ENCODE results near the gene DHX34.

The DHX34 gene

DNA sequence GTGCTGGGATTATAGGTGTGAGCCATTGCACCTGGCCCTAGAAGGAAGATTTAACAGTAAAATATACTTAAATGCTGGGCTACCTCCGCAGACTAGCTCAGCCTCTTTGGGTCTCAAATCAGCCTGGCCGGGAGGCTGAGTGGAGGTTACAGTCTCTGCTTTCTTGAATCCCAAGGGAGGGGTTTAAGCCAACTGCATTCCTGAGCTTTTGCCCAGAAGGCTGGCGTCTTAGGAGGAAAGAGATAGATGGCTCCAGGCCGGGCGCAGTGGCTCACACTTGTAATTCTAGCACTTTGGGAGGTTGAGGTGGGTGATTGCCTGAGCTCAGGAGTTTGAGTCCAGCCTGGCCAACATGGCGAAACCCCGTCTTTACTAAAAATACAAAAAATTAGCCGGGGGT lies 40.1 kb upstream of the DHX34 start:
- POLR2A ChIA-PET = interaction anchor here (0.7 kb wide), 1 partner anchor 83 kb away, joined by 4 read pairs; no protein-coding TSS in a partner anchor
- CTCF ChIA-PET = interaction anchor here (1.2 to 9.8 kb wide), 4 partner anchors 14 to 82 kb away, joined by 4 to 105 read pairs (median 18); partner anchors contain the start of gene DHX34

GRCh38 chr19:47309608-47310007 lies 39.5 kb upstream of the DHX34 start, which contains the start of gene C5AR1:
Gene C5AR1, plus strand, starts transcription at chr19:47309861. Its CDS starts 35 bp downstream, at chr19:47309896.
- POLR2A ChIA-PET = interaction anchor here (0.7 kb wide), 1 partner anchor 84 kb away, joined by 4 read pairs; no protein-coding TSS in a partner anchor
- TF ChIP-seq, protein P1, sequence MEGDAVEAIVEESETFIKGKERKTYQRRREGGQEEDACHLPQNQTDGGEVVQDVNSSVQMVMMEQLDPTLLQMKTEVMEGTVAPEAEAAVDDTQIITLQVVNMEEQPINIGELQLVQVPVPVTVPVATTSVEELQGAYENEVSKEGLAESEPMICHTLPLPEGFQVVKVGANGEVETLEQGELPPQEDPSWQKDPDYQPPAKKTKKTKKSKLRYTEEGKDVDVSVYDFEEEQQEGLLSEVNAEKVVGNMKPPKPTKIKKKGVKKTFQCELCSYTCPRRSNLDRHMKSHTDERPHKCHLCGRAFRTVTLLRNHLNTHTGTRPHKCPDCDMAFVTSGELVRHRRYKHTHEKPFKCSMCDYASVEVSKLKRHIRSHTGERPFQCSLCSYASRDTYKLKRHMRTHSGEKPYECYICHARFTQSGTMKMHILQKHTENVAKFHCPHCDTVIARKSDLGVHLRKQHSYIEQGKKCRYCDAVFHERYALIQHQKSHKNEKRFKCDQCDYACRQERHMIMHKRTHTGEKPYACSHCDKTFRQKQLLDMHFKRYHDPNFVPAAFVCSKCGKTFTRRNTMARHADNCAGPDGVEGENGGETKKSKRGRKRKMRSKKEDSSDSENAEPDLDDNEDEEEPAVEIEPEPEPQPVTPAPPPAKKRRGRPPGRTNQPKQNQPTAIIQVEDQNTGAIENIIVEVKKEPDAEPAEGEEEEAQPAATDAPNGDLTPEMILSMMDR (IDR thresholded peaks at IDR 0.05; ENCODE audit: insufficient read depth, low read length, missing control alignments) = no peak
- H3K4me3 ChIP-seq (ENCODE audit: low read depth, low read length) = no peak within 1 kb of the TSS
- CTCF ChIA-PET = interaction anchor here (2.6 to 9.8 kb wide), 3 partner anchors 15 to 81 kb away, joined by 18 to 105 read pairs (median 19); partner anchors contain the start of gene DHX34
- no peak for DNase-seq (ENCODE audit: low read depth, low spot score)

More for the DNA sequence above, 40.1 kb upstream of the DHX34 start:
- DNase-seq (ENCODE audit: low read depth, low spot score) = no peak
- TF ChIP-seq, protein P1 (IDR thresholded peaks at IDR 0.05; ENCODE audit: insufficient read depth, low read length, missing control alignments) = no peak
- no peak overlapping the region for H3K4me3 ChIP-seq (ENCODE audit: low read depth, low read length)

DNA sequence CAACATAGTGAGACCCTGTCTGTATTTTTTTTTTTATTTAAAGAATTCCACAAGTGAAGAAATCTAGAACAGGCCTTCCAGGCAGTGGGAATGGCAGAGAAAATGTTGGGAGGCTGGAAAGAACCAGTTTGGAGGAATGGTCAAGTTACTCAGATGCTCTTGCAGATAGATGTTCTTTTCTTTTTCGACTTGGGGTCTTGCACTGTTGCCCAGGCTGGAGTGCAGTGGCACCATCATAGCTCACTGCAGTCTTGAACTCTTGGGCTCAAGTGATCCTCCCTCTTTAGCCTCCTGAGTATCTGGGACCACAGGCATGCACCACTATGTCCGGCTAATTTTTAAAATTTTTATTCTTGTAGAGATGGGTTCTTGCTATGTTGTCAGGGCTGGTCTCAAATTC lies 38.8 kb upstream of the DHX34 start:
- no peak for DNase-seq (ENCODE audit: low read depth, low spot score)
- POLR2A ChIA-PET = no interaction called here
- no peak overlapping the region for H3K4me3 ChIP-seq (ENCODE audit: low read depth, low read length)
- CTCF ChIA-PET = interaction anchor here (9.8 kb wide), 1 partner anchor 16 kb away, joined by 105 read pairs; no protein-coding TSS in a partner anchor
- TF ChIP-seq, protein P1 (IDR thresholded peaks at IDR 0.05; ENCODE audit: insufficient read depth, low read length, missing control alignments) = no peak

DNA sequence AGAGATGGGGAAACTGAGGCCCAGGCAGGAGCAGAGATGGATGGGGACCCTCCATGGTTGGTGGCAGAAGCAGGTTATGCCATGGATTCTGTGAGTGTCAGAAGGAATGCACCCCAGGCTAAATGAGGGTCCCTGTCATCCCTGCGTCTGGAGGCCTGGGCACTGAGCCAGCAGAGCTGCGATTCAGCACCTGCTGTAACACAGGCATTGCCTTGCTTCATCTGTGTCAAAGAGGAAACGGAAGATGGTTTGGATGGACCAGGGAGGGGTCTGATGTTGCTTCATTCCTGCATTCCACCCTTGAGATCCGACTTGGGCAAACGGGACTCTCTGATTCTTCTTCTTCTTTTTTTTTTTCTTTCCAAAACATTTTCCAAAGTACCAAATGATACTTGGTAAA lies 38.3 kb upstream of the DHX34 start:
- no peak overlapping the region for H3K4me3 ChIP-seq (ENCODE audit: low read depth, low read length)
- ChIA-PET POLR2A (no interaction called here), CTCF (interaction anchor here (0.7 to 9.8 kb wide), 2 partner anchors 16 to 38 kb away, joined by 3 to 105 read pairs; no protein-coding TSS in a partner anchor)
- DNase-seq (ENCODE audit: low read depth, low spot score) = no peak
- TF ChIP-seq, protein P1 (IDR thresholded peaks at IDR 0.05; ENCODE audit: insufficient read depth, low read length, missing control alignments) = no peak

DNA sequence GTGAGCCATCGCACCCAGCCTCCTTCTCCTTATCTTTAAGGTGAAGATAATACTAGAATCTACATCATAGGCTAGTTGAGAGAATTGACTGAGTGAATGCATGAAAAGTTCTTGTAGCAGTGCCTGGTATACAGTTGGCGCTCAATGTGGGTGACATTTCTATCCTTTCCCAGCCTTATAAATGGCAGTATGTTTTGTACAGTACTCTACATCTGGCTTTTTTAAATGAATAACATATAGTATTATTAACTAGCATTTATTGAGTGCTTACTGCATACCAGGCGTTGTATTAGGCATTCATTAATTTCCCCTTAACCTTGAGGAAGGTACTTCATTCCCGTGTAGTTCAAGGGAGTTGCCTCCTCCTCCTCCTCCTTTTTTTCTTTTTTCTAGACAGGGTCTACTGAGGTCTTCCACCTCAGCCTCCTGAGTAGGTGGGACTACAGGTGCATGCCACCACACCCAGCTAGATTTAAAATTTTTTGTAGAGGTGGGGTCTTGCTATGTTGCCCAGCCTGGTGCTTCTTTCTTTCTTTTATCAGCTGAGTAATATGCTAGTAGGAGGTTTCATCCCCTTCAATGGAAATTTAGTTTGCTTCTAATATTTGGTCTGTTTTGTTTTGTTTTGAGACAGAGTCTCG lies 36.6 kb upstream of the DHX34 start:
- TF ChIP-seq, protein P1 (IDR thresholded peaks at IDR 0.05; ENCODE audit: insufficient read depth, low read length, missing control alignments) = no peak
- H3K4me3 ChIP-seq (ENCODE audit: low read depth, low read length) = no peak overlapping the region
- DNase-seq (ENCODE audit: low read depth, low spot score) = no peak
- POLR2A ChIA-PET = no interaction called here
- CTCF ChIA-PET = interaction anchor here (0.7 kb wide), 1 partner anchor 37 kb away, joined by 4 read pairs; the partner anchor contains the start of gene DHX34

DNA sequence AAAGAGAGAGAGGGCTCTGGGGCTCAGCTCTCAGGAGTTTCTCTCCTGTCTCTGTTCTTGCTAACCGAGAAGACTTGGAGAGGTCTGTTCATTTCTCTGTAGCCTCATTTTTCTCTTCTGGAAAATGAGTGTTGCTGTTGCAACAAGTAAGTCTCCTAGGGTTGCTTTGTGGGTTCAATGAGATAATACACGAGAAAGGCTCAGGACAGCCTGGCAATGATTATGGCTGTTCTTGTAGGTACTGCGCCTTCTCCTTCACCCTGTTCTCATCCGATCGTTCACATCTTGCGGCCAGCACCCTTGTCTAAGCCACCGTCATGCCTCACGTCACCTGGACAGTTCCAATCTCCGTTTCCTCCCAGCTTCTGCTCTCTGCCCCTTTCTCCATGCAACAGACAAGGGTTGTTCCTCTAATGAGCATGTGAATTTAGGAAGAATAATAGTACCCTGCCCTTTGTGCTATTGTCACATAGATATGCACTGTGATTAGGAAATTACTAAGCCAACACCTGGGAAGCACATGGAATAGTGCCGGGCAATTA lies 35.3 kb upstream of the DHX34 start:
- TF ChIP-seq, protein P1 (IDR thresholded peaks at IDR 0.05; ENCODE audit: insufficient read depth, low read length, missing control alignments) = no peak
- ChIA-PET POLR2A (no interaction called here), CTCF (interaction anchor here (0.9 to 1.7 kb wide), 5 partner anchors 16 to 114 kb away, joined by 3 to 7 read pairs (median 3); partner anchors contain the start of gene DHX34)
- no peak for DNase-seq (ENCODE audit: low read depth, low spot score)
- H3K4me3 ChIP-seq (ENCODE audit: low read depth, low read length) = no peak overlapping the region

Data from AG04449 (cell line).